CD4-positive, alpha-beta T cell treated with Interferon alpha-2 for 1 hour (primary cell): ENCODE data around the gene ERICH2.

Experiments
- DNase-seq, 2 donors: peaks; one replicate each; pipeline ENCODE4 v3.0.0-alpha.2; 2020 to 2022

The ERICH2 gene

DNA sequence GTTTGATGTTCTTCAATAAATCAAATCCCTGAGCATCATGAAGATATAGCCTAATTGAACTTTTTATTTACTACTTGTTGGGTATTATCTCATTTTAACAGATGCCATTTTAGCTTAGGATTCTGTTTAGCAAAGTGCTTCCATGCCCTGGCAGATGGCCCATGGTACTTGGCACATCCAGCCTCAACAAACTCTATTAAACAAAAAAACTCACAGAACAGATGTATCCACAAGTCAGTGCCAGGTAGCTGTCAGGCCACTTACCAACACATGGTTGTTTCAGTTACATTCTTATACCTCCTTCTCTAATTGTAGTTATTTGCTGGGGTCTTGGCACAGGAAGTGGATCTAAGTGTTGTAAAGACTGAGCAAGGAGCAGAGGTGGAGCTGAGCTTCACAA is 76.1 kb downstream of the ERICH2 start:
- DNase-seq: no peak

DNA sequence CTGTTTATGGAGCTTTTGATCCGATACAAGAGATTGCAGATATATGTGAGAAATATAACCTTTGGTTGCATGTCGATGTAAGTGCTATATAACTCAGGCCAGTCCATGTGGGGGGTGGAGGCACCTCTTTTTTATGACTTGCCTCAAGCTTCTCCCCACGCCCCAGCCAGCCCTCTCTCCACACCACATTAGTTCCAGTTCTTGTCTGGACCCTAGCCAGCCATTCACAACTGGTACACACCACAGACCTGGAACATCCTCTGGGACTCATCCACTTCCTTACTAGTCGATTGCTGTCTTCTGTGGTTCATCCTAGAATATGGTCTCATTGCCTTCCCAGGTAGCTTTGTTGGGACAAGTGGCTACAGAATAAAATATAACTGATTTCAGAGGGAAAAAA is 77.5 kb downstream of the ERICH2 start:
- no peak for DNase-seq
